WERI-Rb-1 (cell line): Measurements from ENCODE around the gene LRSAM1.

ENCODE experiments used
- DNase-seq: peaks from one replicate; pipeline ENCODE4 v3.0.0-alpha.2; 2020
- H3K27ac ChIP-seq: fragments of 250-450 bp; sonication (Bioruptor Pico); 2 replicates; pipeline ENCODE4 v1.5.1; 2020; ENCODE audit warnings: mild to moderate bottlenecking, moderate library complexity
- H3K27me3 ChIP-seq: fragments of 250-450 bp; sonication (Bioruptor Pico); 2 replicates; pipeline ENCODE4 v1.5.1; 2021; ENCODE audit warnings: mild to moderate bottlenecking, low read depth, moderate library complexity; ENCODE audit not compliant: insufficient read depth, severe bottlenecking
- H3K36me3 ChIP-seq: fragments of 250-450 bp; sonication (Bioruptor Pico); 2 replicates; pipeline ENCODE4 v1.5.1; 2020; ENCODE audit warnings: mild to moderate bottlenecking, moderate library complexity
- H3K4me3 ChIP-seq: 2 replicates; pipeline ENCODE4 v1.5.1; 2011; ENCODE audit warnings: low read depth, mild to moderate bottlenecking, control low read depth, low read length
- H3K9me3 ChIP-seq: fragments of 250-450 bp; sonication (Bioruptor Pico); 2 replicates; pipeline ENCODE4 v1.5.1; 2021; ENCODE audit warnings: mild to moderate bottlenecking, moderate library complexity; ENCODE audit not compliant: severe bottlenecking
- CTCF ChIP-seq: IDR thresholded peaks from 2 replicates; pipeline ENCODE4 v1.5.1; 2011; ENCODE audit warnings: low read depth, mild to moderate bottlenecking, control low read depth, inconsistent platforms, low read length

The LRSAM1 gene

DNA sequence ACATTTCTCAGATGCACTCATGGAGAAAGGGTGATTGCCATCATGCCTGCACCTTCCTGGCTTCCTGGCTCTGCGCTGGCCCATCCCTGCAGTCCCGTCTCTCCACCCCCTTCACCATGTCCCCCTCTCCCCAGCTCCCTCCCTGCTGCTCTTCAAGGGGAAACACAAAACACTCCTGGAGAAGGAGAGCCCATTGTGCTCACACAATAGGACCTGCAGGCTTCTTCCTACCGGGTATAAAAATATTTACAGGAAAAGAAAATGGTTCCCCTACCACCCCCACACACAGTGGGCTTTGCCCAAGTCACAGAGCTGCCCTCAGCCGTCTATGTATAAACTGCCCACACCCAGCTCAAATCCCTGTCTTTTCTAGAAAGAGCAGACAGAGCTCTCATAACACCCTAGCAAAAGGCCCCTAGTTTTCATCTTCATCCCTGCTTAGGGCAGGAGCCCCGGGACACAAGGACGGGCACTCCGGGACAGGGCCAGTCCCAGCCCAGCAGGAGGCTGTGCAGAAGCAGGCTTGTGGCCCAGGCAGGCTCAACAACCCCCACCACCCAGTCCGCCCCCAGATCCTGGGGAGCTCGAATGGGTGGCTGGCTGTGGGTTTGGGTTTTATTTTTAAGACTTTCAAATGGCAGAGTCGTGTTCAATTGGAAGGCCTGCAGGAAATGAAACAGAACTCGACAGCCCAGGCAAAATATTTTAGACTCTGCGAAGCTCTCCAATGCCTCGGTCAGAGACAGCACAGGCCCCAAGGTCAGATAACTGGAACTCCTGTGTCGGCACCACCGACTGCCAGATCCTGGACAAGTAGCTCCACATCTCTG is 77.3 kb downstream of the LRSAM1 start:
- Histone ChIP-seq H3K4me3 (no peak overlapping the region), H3K27me3 (no peaks in the 10 kb centered on the region), H3K9me3 (peaks cover 20% of the 10 kb centered on the region), H3K36me3 (peaks cover 29% of the 10 kb centered on the region), H3K27ac (peak overlapping the region; percentile 21; the same call in 1 of the 2 replicates)
- no peak for DNase-seq
- TF ChIP-seq CTCF, result no peak

- no peak for DNase-seq
- no peaks in the 10 kb centered on the region for H3K27me3 ChIP-seq
- H3K4me3 ChIP-seq, result no peak overlapping the region
- peaks cover 18% of the 10 kb centered on the region for H3K36me3 ChIP-seq
- H3K9me3 ChIP-seq, result peaks cover 14% of the 10 kb centered on the region
- no peak for TF ChIP-seq CTCF
- peak overlapping the region; percentile 21; the same call in 1 of the 2 replicates for H3K27ac ChIP-seq
Observed at GRCh38 chr9:127529671-127530070, 78.4 kb downstream of the LRSAM1 start.

GRCh38 chr9:127530206-127530941 is 79.1 kb downstream of the LRSAM1 start:
- Histone ChIP-seq H3K4me3 (no peak overlapping the region), H3K9me3 (peaks cover 7% of the 10 kb centered on the region), H3K27me3 (no peaks in the 10 kb centered on the region), H3K27ac (peak overlapping the region; percentile 21; the same call in 1 of the 2 replicates), H3K36me3 (peaks cover 11% of the 10 kb centered on the region)
- no peak for TF ChIP-seq CTCF
- DNase-seq, result peak; percentile 61

DNA sequence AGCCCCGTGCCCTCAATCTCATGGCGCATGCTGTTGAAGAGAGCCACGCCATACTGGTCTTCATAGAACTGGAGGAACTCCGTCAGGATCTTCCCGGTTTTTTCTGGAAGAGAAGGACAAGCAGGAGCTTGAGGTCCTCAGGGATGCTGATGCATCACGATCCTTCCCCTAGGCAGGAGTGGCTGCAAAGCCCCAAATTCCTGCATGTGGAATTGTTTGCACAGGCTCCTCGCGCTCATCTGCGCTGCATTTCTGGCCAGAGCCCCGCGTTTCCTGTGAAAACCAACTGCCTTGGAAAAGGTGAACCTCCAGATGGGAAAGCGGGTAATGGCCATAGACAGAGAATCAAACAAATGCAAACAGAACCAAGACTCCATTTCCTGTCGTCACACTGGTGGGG is 80.4 kb downstream of the LRSAM1 start:
- Histone ChIP-seq H3K27ac (no peak overlapping the region), H3K9me3 (no peaks in the 10 kb centered on the region), H3K4me3 (no peak overlapping the region), H3K27me3 (no peaks in the 10 kb centered on the region), H3K36me3 (peaks cover 4% of the 10 kb centered on the region)
- no peak for TF ChIP-seq CTCF
- no peak for DNase-seq

GRCh38 chr9:127534250-127534906 is 83.1 kb downstream of the LRSAM1 start:
- no peak for DNase-seq
- H3K4me3 ChIP-seq, result no peak overlapping the region
- H3K36me3 ChIP-seq, result peaks cover 4% of the 10 kb centered on the region
- no peaks in the 10 kb centered on the region for H3K27me3 ChIP-seq
- no peak for TF ChIP-seq CTCF
- H3K27ac ChIP-seq, result no peak overlapping the region
- H3K9me3 ChIP-seq, result no peaks in the 10 kb centered on the region
